NCI-H524 (cell line): ENCODE measurements around the gene WDR43.

Experiments
- DNase-seq, 2 experiments: peaks; one replicate each; lab custom pipeline; 2025; lab: John Stamatoyannopoulos, UW

Gene WDR43

DNA sequence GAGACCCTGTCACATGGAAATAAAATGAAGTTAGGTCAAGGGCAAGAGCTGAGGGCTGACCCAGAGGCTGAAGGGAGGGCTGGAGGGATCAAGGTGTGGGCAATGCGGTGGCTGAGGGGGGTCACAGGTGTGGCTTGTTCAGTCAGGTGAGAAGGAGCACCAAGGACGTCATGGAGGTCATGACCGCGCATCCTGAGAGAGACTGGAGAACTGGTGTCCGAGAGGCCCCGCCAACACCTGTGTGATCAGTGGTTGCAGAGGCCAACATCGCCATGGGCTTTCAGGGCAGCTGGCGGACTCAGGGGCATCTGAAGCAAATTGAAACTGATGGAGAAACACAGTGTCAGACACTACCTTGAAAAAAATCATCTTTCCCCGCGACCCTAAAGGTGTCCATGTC lies 99.6 kb downstream of the WDR43 start:
- DNase-seq: no peak

- DNase-seq: no peak
Observed at GRCh38 chr2:28994679-28995078, 100.2 kb downstream of the WDR43 start.

- no peak for DNase-seq
Observed at GRCh38 chr2:28995765-28996750, 101.6 kb downstream of the WDR43 start.

- DNase-seq: no peak
Observed at GRCh38 chr2:28997237-28997846, 102.9 kb downstream of the WDR43 start.
